RKO (cell line): Measurements from ENCODE around the gene CLOCK.
"Not testable (repeated sequence)": the region's sequence is repeated elsewhere in the genome, so short reads cannot be mapped to it uniquely, and the experiment has no call there.

Experiments
- DNase-seq: peaks from one replicate; pipeline ENCODE4 v3.0.0-alpha.2; 2016; ENCODE audit warnings: low spot score

CLOCK gene, protein sequence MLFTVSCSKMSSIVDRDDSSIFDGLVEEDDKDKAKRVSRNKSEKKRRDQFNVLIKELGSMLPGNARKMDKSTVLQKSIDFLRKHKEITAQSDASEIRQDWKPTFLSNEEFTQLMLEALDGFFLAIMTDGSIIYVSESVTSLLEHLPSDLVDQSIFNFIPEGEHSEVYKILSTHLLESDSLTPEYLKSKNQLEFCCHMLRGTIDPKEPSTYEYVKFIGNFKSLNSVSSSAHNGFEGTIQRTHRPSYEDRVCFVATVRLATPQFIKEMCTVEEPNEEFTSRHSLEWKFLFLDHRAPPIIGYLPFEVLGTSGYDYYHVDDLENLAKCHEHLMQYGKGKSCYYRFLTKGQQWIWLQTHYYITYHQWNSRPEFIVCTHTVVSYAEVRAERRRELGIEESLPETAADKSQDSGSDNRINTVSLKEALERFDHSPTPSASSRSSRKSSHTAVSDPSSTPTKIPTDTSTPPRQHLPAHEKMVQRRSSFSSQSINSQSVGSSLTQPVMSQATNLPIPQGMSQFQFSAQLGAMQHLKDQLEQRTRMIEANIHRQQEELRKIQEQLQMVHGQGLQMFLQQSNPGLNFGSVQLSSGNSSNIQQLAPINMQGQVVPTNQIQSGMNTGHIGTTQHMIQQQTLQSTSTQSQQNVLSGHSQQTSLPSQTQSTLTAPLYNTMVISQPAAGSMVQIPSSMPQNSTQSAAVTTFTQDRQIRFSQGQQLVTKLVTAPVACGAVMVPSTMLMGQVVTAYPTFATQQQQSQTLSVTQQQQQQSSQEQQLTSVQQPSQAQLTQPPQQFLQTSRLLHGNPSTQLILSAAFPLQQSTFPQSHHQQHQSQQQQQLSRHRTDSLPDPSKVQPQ

DNA sequence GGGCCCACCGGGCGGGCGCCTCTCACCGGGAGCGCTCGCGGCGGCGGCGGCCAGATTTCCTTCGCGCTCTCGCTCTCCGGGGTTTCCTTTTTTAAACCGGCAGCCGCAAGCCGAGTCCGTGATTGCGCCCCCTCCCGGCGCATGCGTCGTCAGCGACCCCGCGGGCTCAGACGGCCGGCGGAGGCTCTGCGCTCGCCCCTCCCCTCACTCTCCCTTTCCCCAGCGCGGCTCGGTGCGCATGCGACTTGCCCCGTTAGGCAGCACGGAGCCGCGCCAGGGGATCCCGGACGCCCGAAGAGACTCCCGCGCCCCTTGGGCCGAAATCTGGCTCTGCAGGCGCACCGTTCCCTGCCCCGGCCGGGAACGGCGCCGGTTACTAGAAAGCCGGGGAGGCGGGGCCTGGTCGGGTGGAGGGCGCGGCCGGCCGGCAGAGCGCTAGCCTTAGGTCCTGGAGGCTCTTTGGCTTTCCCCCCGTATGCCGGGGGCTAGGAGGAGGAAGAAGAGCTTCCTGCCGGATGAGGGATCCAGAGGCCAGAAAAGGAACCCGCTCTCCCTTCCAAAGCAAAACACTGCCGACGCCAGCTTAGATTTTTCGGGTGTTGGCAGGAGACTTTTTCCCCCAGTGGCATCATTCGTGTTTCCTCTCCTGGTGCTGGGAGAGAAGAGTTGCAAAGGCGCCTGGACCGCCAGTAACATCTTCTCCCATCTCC, at the start of gene CLOCK:
TSS of gene CLOCK (minus strand) at position 154 of the 710 bp plus-strand sequence. CDS start 64,124 bp downstream, outside the sequence.
- peak; percentile 88 for DNase-seq

DNA sequence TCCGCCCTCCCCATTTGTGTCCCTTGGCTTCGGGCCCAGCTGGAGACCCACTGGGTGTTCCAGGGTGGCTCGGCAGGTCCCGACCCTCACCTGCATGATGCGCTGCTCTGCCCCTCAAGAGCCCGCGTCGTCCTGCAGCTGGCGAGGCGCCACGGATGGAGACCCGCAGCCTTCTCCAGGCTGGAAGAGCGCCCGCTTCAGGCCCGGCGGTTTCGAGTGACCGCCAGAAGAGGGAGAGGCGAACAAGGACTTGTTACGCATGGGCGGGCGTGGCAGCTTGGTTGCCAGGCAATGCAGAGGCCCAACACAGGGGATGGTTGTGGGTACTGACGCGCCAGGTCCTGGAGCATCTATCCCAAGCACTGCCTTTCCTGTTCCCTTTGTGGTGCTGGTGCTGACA, 45.3 kb upstream of the CLOCK start, which contains the start of gene PDCL2:
TSS of gene PDCL2 (minus strand) at position 232 of the 400 bp plus-strand sequence. CDS start at position 96, 136 bp downstream.
- no peak for DNase-seq

DNA sequence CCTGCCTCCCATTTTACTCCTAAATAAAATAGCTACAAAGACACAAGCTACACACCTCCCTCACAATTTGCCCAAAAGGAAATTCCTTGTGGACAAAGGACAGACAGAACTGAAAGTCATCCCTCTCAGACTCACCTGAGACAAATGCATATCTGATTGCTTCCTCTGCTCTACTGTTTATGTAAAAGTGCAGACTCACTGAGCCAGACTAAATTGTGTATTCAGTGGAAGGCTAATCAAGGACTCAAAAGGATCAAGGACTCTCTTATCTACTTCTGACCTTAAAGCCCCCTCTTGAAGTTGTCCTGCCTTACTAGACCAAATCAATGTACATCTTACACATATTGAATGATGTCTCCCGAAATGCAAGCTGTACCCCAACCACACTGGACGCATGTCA, 41.5 kb upstream of the CLOCK start:
- no peak for DNase-seq

DNA sequence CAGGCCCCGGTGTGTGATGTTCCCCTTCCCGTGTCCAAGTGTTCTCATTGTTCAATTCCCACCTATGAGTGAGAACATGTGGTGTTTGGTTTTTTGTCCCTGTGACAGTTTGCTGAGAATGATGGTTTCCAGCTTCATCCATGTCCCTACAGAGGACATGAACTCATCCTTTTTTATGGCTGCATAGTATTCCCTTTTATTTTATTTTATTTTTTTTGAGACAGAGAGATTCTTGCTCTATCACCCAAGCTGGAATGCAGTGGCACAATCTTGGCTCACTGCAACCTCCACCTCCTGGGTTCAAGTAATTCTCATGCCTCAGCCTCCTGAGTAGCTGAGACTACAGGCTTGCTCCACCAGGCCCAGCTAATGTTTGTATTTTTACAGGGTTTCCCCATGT, 36.1 kb upstream of the CLOCK start:
- DNase-seq, result not testable (repeated sequence)

DNA sequence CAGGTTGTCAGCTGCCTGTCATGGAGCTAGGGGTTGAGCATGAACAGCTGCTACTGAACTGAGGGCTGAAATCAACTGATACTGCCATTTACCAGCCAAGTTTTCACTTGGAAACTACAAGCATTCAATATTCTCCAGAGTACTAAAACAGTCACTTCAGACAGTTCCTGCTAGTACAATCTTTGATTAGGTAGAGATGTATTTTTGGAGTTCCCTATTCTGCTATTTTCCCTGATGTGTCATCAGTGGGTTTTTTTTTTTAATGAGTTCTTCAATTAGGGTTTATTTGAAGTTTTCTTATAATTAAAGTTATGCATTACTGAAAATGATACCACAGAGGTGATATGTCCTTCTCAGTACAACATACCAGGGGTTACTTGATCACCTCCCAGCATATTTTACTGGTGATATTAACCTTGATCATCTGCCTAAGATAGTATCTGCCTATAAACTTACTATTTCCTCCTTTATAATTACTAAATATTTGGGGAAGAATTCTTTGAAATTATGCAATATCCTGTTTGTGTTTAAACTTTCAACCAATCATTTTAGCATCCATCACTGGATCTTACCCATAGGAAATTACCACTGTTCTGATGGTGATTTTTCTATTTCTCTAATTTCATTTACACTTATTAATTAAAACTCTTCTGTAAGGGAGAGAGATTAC, 31.8 kb upstream of the CLOCK start:
- no peak for DNase-seq

DNA sequence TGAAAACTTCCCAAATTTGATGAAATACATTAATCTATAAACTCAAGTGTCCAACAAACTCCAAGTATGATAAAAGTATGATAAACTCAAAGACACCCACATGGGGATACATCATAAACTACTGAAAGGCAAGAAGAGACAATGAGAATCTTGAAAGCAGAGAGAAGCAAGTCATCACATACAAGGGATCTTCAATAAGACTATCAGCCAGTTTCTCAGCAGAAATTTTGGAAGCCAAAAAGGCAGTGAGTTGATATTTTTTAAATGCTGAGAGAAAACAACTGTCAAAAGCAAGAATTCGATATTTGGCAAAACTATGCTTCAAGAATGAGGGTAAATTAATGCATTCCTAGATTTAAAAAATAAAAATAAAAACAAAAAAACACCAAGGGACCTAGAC, 28.8 kb upstream of the CLOCK start:
- DNase-seq, result no peak

DNA sequence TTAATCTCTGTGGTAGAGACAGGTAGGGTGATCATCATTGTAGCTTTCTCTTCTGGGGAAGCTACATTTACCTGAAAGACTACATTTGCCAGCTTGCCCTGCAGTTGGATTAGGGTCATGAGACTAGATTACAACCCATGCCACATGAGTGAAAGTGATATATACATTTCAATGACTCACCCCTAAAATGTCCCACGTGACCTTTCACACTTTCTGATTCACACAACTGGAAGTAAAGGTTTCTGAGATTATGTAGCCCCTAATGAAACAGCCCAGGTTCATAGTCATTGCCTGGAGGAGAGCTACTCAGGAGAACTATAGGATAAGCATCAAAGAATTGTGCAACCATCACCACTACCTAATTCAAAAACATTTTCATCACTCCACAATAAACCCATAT, 27.5 kb upstream of the CLOCK start:
- peak; percentile 11 for DNase-seq

DNA sequence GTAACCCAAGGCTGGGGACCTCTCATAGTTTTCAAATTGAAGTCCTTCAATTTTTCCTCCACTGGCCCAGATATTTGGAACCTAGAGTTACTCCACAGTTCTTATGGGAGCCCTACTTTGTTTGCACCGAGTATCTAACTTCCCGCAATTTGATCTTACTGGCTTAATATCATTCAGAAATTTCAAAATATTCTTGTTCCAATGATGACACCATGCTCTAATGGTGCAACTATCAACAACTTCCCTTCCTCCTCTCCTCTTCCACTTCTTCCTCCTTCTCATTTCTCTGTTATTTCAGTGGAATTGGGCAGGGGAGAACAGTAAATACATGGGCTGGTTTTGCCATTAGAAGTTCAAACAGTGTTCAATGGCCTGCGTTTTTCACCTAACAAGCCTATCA, 25.1 kb upstream of the CLOCK start:
- DNase-seq, result no peak

DNA sequence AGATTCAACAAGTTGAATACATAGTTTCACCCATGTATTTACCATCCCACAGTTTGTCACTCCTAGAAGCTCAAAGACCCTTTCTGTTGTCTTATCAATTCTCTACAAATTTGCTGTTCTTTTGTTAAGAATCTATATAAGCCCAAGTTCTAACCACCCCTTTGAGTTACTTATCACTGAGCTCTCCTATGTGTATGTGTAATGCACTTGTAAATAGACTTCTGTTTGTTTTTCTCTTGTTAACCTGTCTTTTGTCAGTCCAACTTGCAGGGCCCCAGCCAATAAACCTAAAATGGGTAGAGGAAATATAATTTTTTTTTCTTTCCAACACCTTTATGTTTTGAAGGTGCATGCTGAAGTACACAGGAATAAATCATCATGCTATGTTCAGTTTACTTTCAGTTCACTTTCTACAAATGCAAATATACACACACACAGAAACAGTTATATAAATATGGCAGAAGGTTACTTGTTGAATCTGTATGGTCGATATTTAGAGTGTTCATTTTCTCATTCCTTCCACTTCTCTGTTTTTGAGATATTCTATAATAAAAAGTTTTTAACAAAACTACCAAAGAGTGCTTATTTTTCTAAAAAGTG, 22.3 kb upstream of the CLOCK start:
- no peak for DNase-seq

DNA sequence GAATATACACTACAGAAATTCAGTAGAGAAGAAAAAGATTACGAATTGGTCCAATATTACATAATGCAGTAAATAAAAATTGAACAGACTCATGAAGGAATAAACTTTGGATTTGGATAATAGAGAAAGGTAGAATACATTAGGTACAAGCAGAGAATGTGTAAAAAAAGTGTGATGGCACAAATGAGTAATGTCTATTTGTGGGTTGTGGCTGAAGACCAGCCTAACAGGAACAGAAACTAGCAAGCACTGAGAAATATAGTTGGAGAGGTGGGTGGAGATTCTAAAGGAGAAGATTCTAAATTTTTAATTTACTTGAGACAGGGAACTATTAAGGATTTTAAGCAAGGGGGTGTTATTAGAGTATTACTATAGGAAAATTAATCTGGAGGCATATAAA, 15.2 kb upstream of the CLOCK start:
- DNase-seq, result no peak

DNA sequence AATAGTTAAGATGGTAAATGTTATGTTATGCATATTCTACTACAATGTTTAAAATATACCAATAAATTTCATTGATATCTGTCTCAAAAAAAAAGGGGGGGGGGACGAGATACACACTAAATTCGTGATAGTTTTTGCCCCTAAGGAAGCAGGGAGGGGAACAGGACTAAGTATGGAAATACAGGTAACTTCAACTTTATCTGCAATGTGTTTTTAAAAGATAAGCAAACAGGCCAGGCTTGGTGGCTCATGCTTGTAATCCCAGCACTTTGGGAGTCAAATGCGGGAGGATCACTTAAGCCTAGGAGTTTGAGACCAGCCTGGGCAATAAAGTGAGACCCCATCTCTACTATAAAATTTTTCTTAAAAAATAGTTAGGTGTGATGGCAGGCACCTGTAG, 13.4 kb upstream of the CLOCK start:
- DNase-seq, result no peak

DNA sequence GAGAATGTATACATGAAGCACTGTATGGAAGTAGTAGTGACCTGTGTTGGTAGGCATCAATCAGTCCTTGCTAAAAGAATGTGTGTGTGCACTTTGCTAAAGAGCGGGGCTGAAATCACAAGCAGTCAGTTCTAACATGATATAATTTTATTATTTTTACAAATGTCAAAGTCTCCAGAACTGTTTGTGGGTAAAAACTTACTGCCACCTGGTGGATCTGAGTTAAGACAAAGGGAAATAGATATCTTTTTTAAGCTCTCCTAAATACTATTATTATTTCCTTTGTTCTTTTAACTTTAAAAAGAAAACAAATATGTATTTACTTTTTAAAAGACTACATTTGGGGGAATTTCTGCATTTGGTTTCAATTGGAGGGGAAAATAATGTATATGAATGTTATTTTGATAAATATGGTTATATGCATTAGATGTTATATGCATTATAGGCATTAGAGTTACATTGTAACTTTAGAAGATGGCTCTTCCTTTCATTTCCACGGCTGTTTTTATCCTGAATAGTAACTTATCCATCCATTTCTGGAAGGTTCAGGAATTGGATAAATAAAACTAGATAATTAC, 7.8 kb upstream of the CLOCK start:
- peak; percentile 73 for DNase-seq

DNA sequence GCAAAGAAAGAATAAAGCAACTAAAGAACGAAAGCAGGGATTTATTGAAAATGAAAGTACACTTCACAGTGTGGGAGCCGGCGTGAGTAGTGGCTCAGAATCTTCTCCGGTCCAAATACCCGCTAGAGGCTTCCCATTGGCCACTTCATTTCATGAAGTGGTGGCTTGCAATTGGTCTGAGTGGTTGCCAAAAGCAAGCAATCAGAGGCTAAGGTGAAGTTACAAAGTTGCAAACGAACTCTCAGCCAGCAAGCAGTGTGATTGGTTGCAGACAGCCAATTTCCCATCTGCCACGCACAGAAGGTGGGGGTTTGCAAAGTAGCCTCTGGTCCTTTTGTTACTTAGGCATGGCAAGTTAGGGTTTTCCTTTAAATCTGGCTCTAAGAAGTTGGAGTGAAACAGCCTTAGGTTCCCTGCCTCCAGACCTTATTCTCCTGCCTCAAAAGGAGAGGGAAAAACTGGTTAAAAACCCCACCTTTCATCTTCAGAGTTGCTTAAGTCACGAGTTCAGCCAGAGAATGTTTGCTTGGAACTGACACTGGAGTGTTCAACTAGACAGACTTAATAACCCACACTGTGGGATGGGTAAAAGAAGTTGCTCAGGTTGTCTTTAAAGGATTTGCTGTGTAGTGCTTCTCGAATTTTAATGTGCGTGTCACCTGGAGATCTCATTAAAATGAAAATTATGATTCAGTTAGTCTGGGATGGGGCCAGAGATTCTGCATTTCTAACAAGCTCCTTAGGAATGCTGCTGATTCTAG, 6.9 kb upstream of the CLOCK start:
- DNase-seq, result no peak

DNA sequence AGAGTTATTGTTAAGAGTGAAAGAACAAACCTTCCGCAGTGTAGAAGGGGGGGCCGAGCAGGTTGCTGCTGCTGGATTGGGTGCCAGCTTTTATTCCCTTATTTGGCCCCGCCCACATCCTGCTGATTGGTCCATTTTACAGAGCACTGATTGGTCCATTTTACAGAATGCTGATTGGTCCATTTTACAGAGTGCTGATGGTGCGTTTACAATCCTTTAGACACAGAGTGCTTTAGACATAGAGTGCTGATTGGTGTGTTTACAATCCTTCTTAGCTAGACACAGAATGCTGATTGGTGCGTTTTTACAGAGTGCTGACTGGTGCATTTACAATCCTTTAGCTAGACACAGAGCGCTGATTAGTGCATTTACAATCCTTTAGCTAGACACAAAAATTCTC, 5.3 kb upstream of the CLOCK start:
- not testable (repeated sequence) for DNase-seq

DNA sequence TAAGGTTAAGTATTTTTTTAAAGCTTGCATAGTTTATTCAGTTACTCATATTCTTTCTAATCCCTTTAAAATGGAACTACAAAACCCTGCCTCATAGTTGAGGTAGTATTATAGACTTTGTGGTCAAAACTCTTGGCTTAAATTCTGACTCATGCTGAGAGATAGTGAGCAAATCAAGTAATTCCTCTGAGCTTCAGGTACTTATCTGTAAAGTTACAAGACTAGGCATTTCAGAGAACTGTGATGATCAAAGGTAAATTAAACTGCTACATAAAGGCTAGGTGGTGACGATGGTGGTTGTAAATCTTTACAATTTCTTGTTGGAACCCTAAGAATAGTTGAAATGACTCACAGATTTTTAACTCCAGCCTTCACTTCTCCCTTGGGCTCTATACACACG, 3.2 kb upstream of the CLOCK start:
- DNase-seq, result peak; percentile 50

DNA sequence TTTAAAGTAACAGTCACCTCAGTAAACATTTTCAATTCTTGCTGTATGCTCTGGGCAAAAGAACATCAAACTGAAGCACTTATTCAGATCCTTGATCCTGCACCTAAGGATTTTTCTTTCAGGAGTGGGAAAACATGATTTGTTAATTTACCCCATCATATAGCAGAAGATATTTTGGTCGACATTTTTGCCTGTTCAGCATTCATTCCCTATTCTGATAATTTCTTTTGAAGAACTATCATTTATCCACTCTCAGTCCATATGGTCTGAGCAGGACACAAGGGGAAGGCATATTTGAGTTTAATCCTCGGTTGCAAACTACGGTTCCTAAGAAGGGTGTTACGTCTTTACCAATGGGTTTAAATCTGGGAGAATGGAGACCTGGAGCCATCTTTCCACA, 1.2 kb upstream of the CLOCK start:
- no peak for DNase-seq

DNA sequence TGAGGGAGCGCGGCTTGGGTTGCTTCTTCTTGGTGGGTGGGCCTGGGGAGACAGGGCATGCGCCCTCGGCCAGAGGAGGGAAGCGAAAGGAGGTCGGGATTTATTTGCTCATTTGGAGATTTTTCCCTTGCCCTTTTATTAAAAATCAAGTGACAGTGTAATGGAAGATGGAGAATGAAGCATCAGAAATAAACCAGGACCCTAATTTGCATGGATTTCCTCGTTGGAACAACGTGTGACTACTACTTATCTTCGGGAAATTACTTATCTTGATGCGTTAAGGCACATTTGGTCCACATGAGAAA, 709 bp upstream of the CLOCK start:
- DNase-seq, result no peak

DNA sequence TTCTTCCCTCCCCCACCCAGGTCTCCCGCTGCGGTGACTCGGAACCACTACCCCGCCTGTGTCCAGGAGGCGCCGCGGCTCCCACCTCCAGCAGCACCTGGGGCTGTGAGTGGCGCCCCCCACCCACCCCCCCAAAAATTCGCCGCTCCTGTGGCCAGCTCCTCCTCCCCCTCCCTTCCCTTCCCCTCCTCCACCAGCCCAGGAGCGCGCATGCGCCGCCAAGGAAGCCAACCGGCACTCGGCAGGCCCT, 278 bp downstream of the CLOCK start:
- DNase-seq, result no peak

DNA sequence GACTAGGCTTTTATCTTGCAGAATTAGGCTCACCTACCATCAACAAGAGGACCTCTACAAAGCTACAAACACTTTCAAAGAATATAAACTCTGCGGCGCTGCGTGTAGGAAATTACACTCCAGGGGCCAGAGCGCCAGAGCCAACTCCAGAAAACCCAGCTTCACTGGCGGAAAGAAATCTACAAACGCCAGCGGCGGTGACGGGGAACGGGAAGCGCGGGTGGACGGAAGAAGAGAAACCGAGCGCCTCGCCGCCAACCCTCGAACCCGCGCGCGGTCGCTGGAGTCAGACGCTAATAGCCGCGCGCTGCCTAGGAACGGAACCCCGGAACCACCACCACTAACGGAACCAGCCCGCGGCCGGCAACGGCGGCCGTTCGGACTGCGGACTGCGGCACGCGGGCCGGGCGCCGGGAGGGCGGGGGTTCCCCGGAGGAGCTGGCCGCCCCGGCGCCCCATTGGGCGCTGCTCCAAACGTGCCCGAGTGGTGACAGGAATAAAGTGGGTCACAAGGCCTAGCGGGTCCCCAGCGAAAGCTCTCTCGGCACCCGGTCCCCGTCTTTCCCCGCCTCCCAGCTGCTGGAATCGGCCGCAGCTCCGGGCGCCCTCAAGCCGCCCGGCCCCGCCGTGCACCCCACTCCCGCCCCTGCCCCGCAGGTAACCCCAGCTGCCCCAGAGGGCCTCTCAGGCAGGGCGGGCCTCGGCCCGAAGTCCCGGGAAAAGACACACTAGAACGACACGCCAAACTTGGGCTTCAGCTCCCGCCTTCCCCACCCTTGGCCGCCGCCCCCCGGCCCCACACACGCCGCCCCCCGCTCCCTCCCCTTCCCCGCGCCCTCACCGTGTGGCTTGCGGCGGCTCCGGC, 836 bp downstream of the CLOCK start:
- DNase-seq, result peak; percentile 82

DNA sequence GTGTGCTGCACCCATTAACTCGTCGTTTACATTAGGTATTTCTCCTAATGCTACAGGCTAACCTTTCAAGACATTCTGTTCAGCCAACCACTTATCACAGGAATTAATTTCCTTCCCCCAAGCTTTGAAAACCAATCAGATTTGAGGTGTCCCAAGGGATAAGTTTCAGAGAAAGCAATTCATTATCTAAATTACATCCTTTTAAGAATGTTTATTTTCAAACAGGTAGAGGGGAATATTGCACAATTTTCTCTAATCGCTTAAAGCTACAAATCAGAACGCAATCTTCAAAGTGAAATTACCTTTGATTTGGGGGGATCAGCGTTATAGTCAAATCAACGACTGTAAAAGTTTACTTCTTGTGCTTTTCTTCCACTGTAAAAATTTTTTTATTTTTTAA, 1.6 kb downstream of the CLOCK start:
- DNase-seq, result peak; percentile 74
